HepG2 (cell line): Measurements from ENCODE around the gene ANKRD62. TPM values are rescaled to one million over a fixed set of nuclear protein-coding genes. Genes with fewer than 3 reads are reported as not detected.

ENCODE experiments used
- ATAC-seq: fragments of 200-7000 bp; cut with Tn5 transposase; 3 replicates; pipeline ENCODE4 v1.9.1; 2020; ENCODE audit warnings: mild to moderate bottlenecking, moderate library complexity
- BruUV-seq: library from RNA; stranded (reverse); fragments of 400-500 nt; replicated peaks from 2 replicates; lab custom pipeline; 2021; lab: Mats Ljungman, UMichigan
- CTCF ChIA-PET: fragments of 300-600 bp; formaldehyde crosslinking; extraction: SDS; loops from one replicate; lab custom pipeline; 2021; ENCODE audit warnings: low total read pairs, inconsistent platforms, low intra/inter-chr PET ratio; lab: Yijun Ruan, JAX
- POLR2A ChIA-PET: fragments of 350-600 bp; sonication (Branson Sonifier 250); formaldehyde crosslinking; loops from one replicate; lab custom pipeline; 2020; ENCODE audit warnings: antibody characterized with exemption, inconsistent platforms; lab: Yijun Ruan, JAX
- DNase-seq: peaks from one replicate; pipeline ENCODE4 v3.0.0-alpha.2; 2015; ENCODE audit warnings: low spot score
- FAIRE-seq: peaks from 3 replicates; lab custom pipeline; 2011; peaks lifted over from hg19 to GRCh38; lab: Jason Lieb, UNC
- H2AFZ ChIP-seq: one replicate; pipeline ENCODE4 v1.6.1; 2011; ENCODE audit warnings: low read length, inconsistent platforms
- H3K27ac ChIP-seq: fragments of 300-600 bp; 3 replicates; pipeline ENCODE4 v1.8.0; 2011; ENCODE audit warnings: mixed run types, mild to moderate bottlenecking, mixed read lengths, low read length, inconsistent platforms; ENCODE audit not compliant: insufficient read depth; ENCODE audit errors: extremely low read length
- H3K27me3 ChIP-seq, 2 experiments: fragments of 200-600 bp in 1 of 2; 2 replicates in 1 of 2; 3 replicates in 1 of 2; pipeline versions ENCODE4 v1.6.0 to v1.8.0; 2011; ENCODE audit warnings: low read length in 2 of 2, mild to moderate bottlenecking in 2 of 2, moderate library complexity in 2 of 2, inconsistent platforms in 1 of 2; ENCODE audit not compliant: insufficient read depth in 2 of 2, control insufficient read depth in 1 of 2
- H3K36me3 ChIP-seq, 2 experiments: fragments of 200-600 bp in 1 of 2; replicated peaks in 1 of 2; 2 replicates in 1 of 2; 3 replicates in 1 of 2; pipeline versions ENCODE4 v1.5.1 to v1.8.0; 2011; ENCODE audit warnings: low read length in 2 of 2, inconsistent platforms in 1 of 2; ENCODE audit not compliant: insufficient read depth in 2 of 2, control insufficient read depth in 1 of 2
- H3K4me1 ChIP-seq: 2 replicates; pipeline ENCODE4 v1.5.1; 2012; ENCODE audit warnings: low read length, inconsistent platforms; ENCODE audit not compliant: insufficient read depth
- H3K4me2 ChIP-seq: 2 replicates; pipeline ENCODE4 v1.6.0; 2011; ENCODE audit warnings: low read depth, low read length, inconsistent platforms
- H3K4me3 ChIP-seq, 3 experiments: fragments of 200-600 bp in 1 of 3; sonication (generic), shearing (Covaris generic) in 1 of 3; replicated peaks in 1 of 3; 2 replicates each; pipeline ENCODE4 v1.5.1; 2011 to 2016; ENCODE audit warnings: low read length in 3 of 3, inconsistent platforms in 2 of 3, low read depth in 2 of 3, mild to moderate bottlenecking in 2 of 3, control low read depth in 1 of 3, mixed read lengths in 1 of 3; ENCODE audit not compliant: insufficient read depth in 1 of 3
- H3K79me2 ChIP-seq: one replicate; pipeline ENCODE4 v1.6.1; 2011; ENCODE audit warnings: low read length, inconsistent platforms; ENCODE audit not compliant: insufficient read depth
- H3K9ac ChIP-seq: 2 replicates; pipeline ENCODE4 v1.6.0; 2011; ENCODE audit warnings: mild to moderate bottlenecking, low read depth, low read length, inconsistent platforms; ENCODE audit not compliant: insufficient read depth
- H3K9me3 ChIP-seq: 2 replicates; pipeline ENCODE4 v1.5.1; 2012; ENCODE audit warnings: mild to moderate bottlenecking, low read length
- H4K20me1 ChIP-seq: 2 replicates; pipeline ENCODE4 v1.6.0; 2011; ENCODE audit warnings: inconsistent platforms, mild to moderate bottlenecking, low read length, moderate library complexity; ENCODE audit not compliant: insufficient read depth
- AFF4 ChIP-seq: sonication (generic); formaldehyde crosslinking; IDR thresholded peaks from 2 replicates; pipeline ENCODE4 v1.4.0; 2020; ENCODE audit warnings: missing genetic modification reagents
- ETS1 ChIP-seq: sonication (generic); formaldehyde crosslinking; IDR thresholded peaks from 2 replicates; pipeline ENCODE4 v1.4.0; 2020; ENCODE audit warnings: missing genetic modification reagents
- ETV6 ChIP-seq: sonication (generic); formaldehyde crosslinking; conservative IDR thresholded peaks from 2 replicates; pipeline ENCODE4 v1.4.0; 2020; ENCODE audit warnings: missing genetic modification reagents
- MATR3 ChIP-seq: sonication (generic); formaldehyde crosslinking; IDR thresholded peaks from 2 replicates; pipeline ENCODE4 v1.4.0; 2020; ENCODE audit warnings: missing genetic modification reagents
- MIER2 ChIP-seq: IDR thresholded peaks from 2 replicates; pipeline ENCODE4 v1.6.1; 2016; ENCODE audit warnings: missing biosample characterization, missing genetic modification reagents
- MLXIP ChIP-seq: sonication (generic); formaldehyde crosslinking; IDR thresholded peaks from 2 replicates; pipeline ENCODE4 v1.9.0; 2021; ENCODE audit warnings: missing genetic modification reagents, borderline replicate concordance
- RFXAP ChIP-seq: sonication (generic); formaldehyde crosslinking; IDR thresholded peaks from 2 replicates; pipeline ENCODE4 v1.4.0; 2020; ENCODE audit warnings: missing genetic modification reagents, borderline replicate concordance
- SMYD3 ChIP-seq: sonication (generic); formaldehyde crosslinking; IDR thresholded peaks from 2 replicates; pipeline ENCODE4 v1.8.1; 2023; ENCODE audit warnings: mild to moderate bottlenecking, missing genetic modification reagents
- TBX2 ChIP-seq: sonication (generic); formaldehyde crosslinking; IDR thresholded peaks from 2 replicates; pipeline ENCODE4 v1.5.0; 2020; ENCODE audit warnings: missing genetic modification reagents, mild to moderate bottlenecking, borderline replicate concordance
- TOE1 ChIP-seq: sonication (generic); formaldehyde crosslinking; IDR thresholded peaks from 2 replicates; pipeline ENCODE4 v1.4.0; 2020; ENCODE audit warnings: mild to moderate bottlenecking, missing genetic modification reagents
- UBTF ChIP-seq: sonication (generic); formaldehyde crosslinking; IDR thresholded peaks from 2 replicates; pipeline ENCODE4 v1.4.0; 2020; ENCODE audit warnings: mild to moderate bottlenecking, missing genetic modification reagents
- ZBTB38 ChIP-seq: sonication (generic); formaldehyde crosslinking; IDR thresholded peaks from 2 replicates; pipeline ENCODE4 v1.5.1; 2020; ENCODE audit warnings: mild to moderate bottlenecking, missing genetic modification reagents
- ZFX ChIP-seq: sonication (generic); formaldehyde crosslinking; IDR thresholded peaks from 2 replicates; pipeline ENCODE4 v1.4.0; 2020; ENCODE audit warnings: mild to moderate bottlenecking, low read depth, missing genetic modification reagents, moderate library complexity
- ZNF563 ChIP-seq: sonication (generic); formaldehyde crosslinking; IDR thresholded peaks from 2 replicates; pipeline ENCODE4 v1.8.0; 2022; ENCODE audit warnings: mild to moderate bottlenecking, moderate library complexity, missing genetic modification reagents
- ZNF761 ChIP-seq: sonication (generic); formaldehyde crosslinking; conservative IDR thresholded peaks from 2 replicates; pipeline ENCODE4 v1.4.0; 2020; ENCODE audit warnings: mild to moderate bottlenecking, missing genetic modification reagents
- in situ Hi-C: cut with HindIII; loops from 2 replicates; pipeline ENCODE4 v1.10.0; 2017; ENCODE audit warnings: low pct_unique_long_range_greater_than_20kb; ENCODE audit not compliant: extremely low pct_ligation_motif_present
- intact Hi-C: fragments of 100-400 bp; cut with micrococcal nuclease; formaldehyde crosslinking; loops from one replicate; pipeline ENCODE4 v1.10.0; 2022; ENCODE audit not compliant: unreplicated experiment
- polyA plus RNA-seq, 8 experiments: library from polyadenylated mRNA; depleted of rRNA in 3 of 8; stranded (reverse) in 7 of 8; unstranded in 1 of 8; fragments of >200 nt; fragmentation: Illumina TruSeq in 4 of 8; extraction: Trizol in 4 of 8; gene quantifications; 2 replicates each; pipeline versions ENCODE4 v1.2.1 to v1.2.3, GENCODE V29; 2011 to 2016; ENCODE audit warnings: low read depth in 4 of 8, missing spikeins in 1 of 8, mixed read lengths in 1 of 8; ENCODE audit not compliant: insufficient read depth in 1 of 8
- total RNA-seq, 5 experiments: library from RNA; depleted of rRNA; stranded (reverse); fragments of >200 nt; fragmentation: Illumina TruSeq; extraction: Trizol; gene quantifications; 2 replicates each; pipeline ENCODE4 v1.2.3, GENCODE V29; 2016; ENCODE audit warnings: low read depth in 1 of 5

Gene ANKRD62
- total and polyA plus RNA-seq, 2 of the 13 experiments (the other 11 are each of a cell fraction or from before 2014, with no cell fraction given), result not detected

GRCh38 chr18:12098374-12098773, 4.7 kb downstream of the ANKRD62 start (continued):
- TF ChIP-seq RFXAP (no peak), ZNF563 (CRISPR knock-in tag) (no peak), ETV6 (CRISPR knock-in tag) (no peak)

- POLR2A ChIA-PET, result no interaction called here
- Histone ChIP-seq H3K9me3 (no peaks in the 10 kb centered on the region), H3K36me3 (no peaks in the 10 kb centered on the region), H4K20me1 (no peaks in the 10 kb centered on the region), H3K4me3 (no peak overlapping the region), H2AFZ (no peak overlapping the region), H3K9ac (no peak overlapping the region), H3K4me1 (no peaks in the 10 kb centered on the region), H3K27me3 (peaks cover 0 to 6% of the 10 kb centered on the region in 2 experiments; a peak in 1 of 5 replicates), H3K79me2 (no peaks in the 10 kb centered on the region), H3K27ac (no peak overlapping the region), H3K4me2 (no peak overlapping the region)
- in situ Hi-C loops, result no loop called here
- intact Hi-C loops, result no loop called here
- DNase-seq (no peak), ATAC-seq (no peak), FAIRE-seq (no peak)
- BruUV-seq, result no TSS peak
- CTCF ChIA-PET, result no interaction called here
- no peak for TF ChIP-seq MIER2 (CRISPR knock-in tag)
- no peak for TF ChIP-seq AFF4 (CRISPR knock-in tag)
- no peak for TF ChIP-seq UBTF (CRISPR knock-in tag)
- no peak for TF ChIP-seq ZBTB38 (CRISPR knock-in tag)
- no peak for TF ChIP-seq ZFX (CRISPR knock-in tag)
- no peak for TF ChIP-seq MLXIP (CRISPR knock-in tag)
- no peak for TF ChIP-seq TOE1 (CRISPR knock-in tag)
- no peak for TF ChIP-seq SMYD3
- TF ChIP-seq MATR3 (CRISPR knock-in tag), result no peak
- TF ChIP-seq ETS1, result no peak
- no peak for TF ChIP-seq ZNF761 (CRISPR knock-in tag)
- TF ChIP-seq TBX2 (CRISPR knock-in tag), result no peak
Observed at GRCh38 chr18:12099160-12099559, 5.5 kb downstream of the ANKRD62 start.
